ENCODE data around the gene NFKBIB. TPM values are rescaled to one million over a fixed set of nuclear protein-coding genes. Genes with fewer than 3 reads are reported as not detected.
A peak's percentile ranks its signal among the peaks of the same experiment; 100 is the strongest.

Gene NFKBIB
- total RNA-seq, 6 experiments from 2014 or later = 13.2 to 27.9 (median 16.5) TPM

- Histone ChIP-seq H3K36me3 (peaks cover 0 to 3% (median 0%) of the 10 kb centered on the region in 4 donors), H3K27ac (no peak overlapping the region), H3K9me3 (no peaks in the 10 kb centered on the region), H3K4me1 (no peaks in the 10 kb centered on the region), H3K27me3 (no peaks in the 10 kb centered on the region), H3K4me3 (no peak overlapping the region)
- WGBS (ENCODE audit: insufficient coverage, low coverage, low lambda C conversion rate, missing lambda C conversion rate) = 63% methylated on average over 4 of the region's 12 CpGs
- peak in 1 of 3 donors; percentile 35 for DNase-seq
- no peak for ATAC-seq
- intact Hi-C loops (cut with DNase I) = no loop called here
- TF ChIP-seq CTCF (IDR thresholded peaks at IDR 0.05) (no peak), POLR2A (IDR thresholded peaks at IDR 0.05) (no peak)
Observed at GRCh38 chr19:38912600-38913514, 13.1 kb downstream of the NFKBIB start.

GRCh38 chr19:38913958-38914357 lies 14.2 kb downstream of the NFKBIB start:
- no peaks in the 10 kb centered on the region for H3K27me3 ChIP-seq
- intact Hi-C loops (cut with DNase I) = no loop called here
- ATAC-seq = no peak
- TF ChIP-seq CTCF (IDR thresholded peaks at IDR 0.05) (no peak), POLR2A (IDR thresholded peaks at IDR 0.05) (no peak)
- 86% methylated on average over 5 of the region's 8 CpGs for WGBS (ENCODE audit: insufficient coverage, low coverage, low lambda C conversion rate, missing lambda C conversion rate)
- no peaks in the 10 kb centered on the region for H3K4me1 ChIP-seq
- H3K4me3 ChIP-seq = no peak overlapping the region
- no peak overlapping the region for H3K27ac ChIP-seq
- H3K9me3 ChIP-seq = no peaks in the 10 kb centered on the region
- H3K36me3 ChIP-seq = no peaks in the 10 kb centered on the region
- DNase-seq = peak in 1 of 3 donors; percentile 31

GRCh38 chr19:38915329-38916321 lies 15.9 kb downstream of the NFKBIB start:
- intact Hi-C loops (cut with DNase I) = no loop called here
- Histone ChIP-seq H3K9me3 (no peaks in the 10 kb centered on the region), H3K4me3 (no peak overlapping the region), H3K36me3 (no peaks in the 10 kb centered on the region), H3K27me3 (no peaks in the 10 kb centered on the region), H3K4me1 (no peaks in the 10 kb centered on the region), H3K27ac (no peak overlapping the region)
- WGBS (ENCODE audit: insufficient coverage, low coverage, low lambda C conversion rate, missing lambda C conversion rate) = 96% methylated on average over 5 of the region's 44 CpGs
- ATAC-seq (no peak), DNase-seq (peak in 2 of 3 donors; percentile 18 to 45)
- TF ChIP-seq CTCF (IDR thresholded peaks at IDR 0.05) (no peak), POLR2A (IDR thresholded peaks at IDR 0.05) (no peak)

GRCh38 chr19:38917516-38917915 lies 17.7 kb downstream of the NFKBIB start:
- intact Hi-C loops (cut with DNase I) = no loop called here
- 93% methylated on average over 3 of the region's 9 CpGs for WGBS (ENCODE audit: insufficient coverage, low coverage, low lambda C conversion rate, missing lambda C conversion rate)
- no peaks in the 10 kb centered on the region for H3K9me3 ChIP-seq
- TF ChIP-seq CTCF (IDR thresholded peaks at IDR 0.05) = no peak
- TF ChIP-seq POLR2A (IDR thresholded peaks at IDR 0.05) = no peak
- H3K27me3 ChIP-seq = no peaks in the 10 kb centered on the region
- H3K36me3 ChIP-seq = no peaks in the 10 kb centered on the region
- no peak overlapping the region for H3K4me3 ChIP-seq
- ATAC-seq (no peak), DNase-seq (peak in 2 of 3 donors; percentile 16 to 43)
- no peak overlapping the region for H3K27ac ChIP-seq
- no peaks in the 10 kb centered on the region for H3K4me1 ChIP-seq

Measured in right lobe of liver (tissue), 6 donors.